Right ventricle myocardium superior (tissue), 1 donor: ENCODE measurements around the gene CST2. TPM values are rescaled to one million over a fixed set of nuclear protein-coding genes. Genes with fewer than 3 reads are reported as not detected.
"Not testable (repeated sequence)": the region's sequence is repeated elsewhere in the genome, so short reads cannot be mapped to it uniquely, and the experiment has no call there.

ENCODE experiments used
- ATAC-seq: fragments of 200-7000 bp; cut with Tn5 transposase; one replicate; pipeline ENCODE4 v1.9.1; 2020; ENCODE audit warnings: mild to moderate bottlenecking; ENCODE audit not compliant: poor library complexity
- DNase-seq: peaks from one replicate; pipeline ENCODE4 v3.0.0-alpha.2; 2020
- intact Hi-C: fragments of 100-400 bp; cut with DNase I; formaldehyde crosslinking; loops from one replicate; pipeline ENCODE4 v1.11.2; 2022
- long read RNA-seq: library from polyadenylated mRNA; unstranded; transcript quantifications from one replicate; pipeline ENCODE4 v2.0.0, GENCODE V29; 2021
- total RNA-seq: library from RNA; stranded (reverse); fragmentation: NEBNext Ultra II Directional; extraction: Animal tissue kit (Norgen Biotek cat#: 25700); gene quantifications from one replicate; pipeline ENCODE4 v1.2.1, GENCODE V29; 2021
- donor health status: DM: no; HTN: yes; CAD: no; lungs with severe emphysema.

CST2 gene
- total RNA-seq: not detected
- long read RNA-seq: 0 reads

- ATAC-seq: no peak
- intact Hi-C loops: no loop called here
- DNase-seq: no peak
Observed at GRCh38 chr20:23826541-23827021, at the start of gene CST2. TSS of gene CST2 (minus strand) at chr20:23826729. CDS start at chr20:23826660, 69 bp downstream.

GRCh38 chr20:23875606-23876237 is 49.2 kb upstream of the CST2 start:
- ATAC-seq: no peak
- intact Hi-C loops: no loop called here
- no peak for DNase-seq

- intact Hi-C loops: no loop called here
- ATAC-seq (no peak), DNase-seq (no peak)
Observed at GRCh38 chr20:23874747-23875146, 48.2 kb upstream of the CST2 start.

- DNase-seq (no peak), ATAC-seq (no peak)
- intact Hi-C loops: no loop called here
Observed at GRCh38 chr20:23873370-23874015, 47.0 kb upstream of the CST2 start.

GRCh38 chr20:23872065-23872464 is 45.5 kb upstream of the CST2 start:
- DNase-seq (no peak), ATAC-seq (no peak)
- intact Hi-C loops: no loop called here

- intact Hi-C loops: no loop called here
- no peak for DNase-seq
- ATAC-seq: no peak
Observed at GRCh38 chr20:23870461-23870860, 43.9 kb upstream of the CST2 start.

GRCh38 chr20:23869520-23869919 is 43.0 kb upstream of the CST2 start:
- ATAC-seq (no peak), DNase-seq (no peak)
- intact Hi-C loops: no loop called here

- ATAC-seq (no peak), DNase-seq (no peak)
- intact Hi-C loops: no loop called here
Observed at GRCh38 chr20:23868321-23868720, 41.8 kb upstream of the CST2 start.

GRCh38 chr20:23867152-23867776 is 40.7 kb upstream of the CST2 start:
- intact Hi-C loops: no loop called here
- ATAC-seq: no peak
- no peak for DNase-seq

GRCh38 chr20:23860771-23861170 is 34.2 kb upstream of the CST2 start:
- intact Hi-C loops, ATAC-seq, DNase-seq: not testable (repeated sequence)

GRCh38 chr20:23857962-23858595 is 31.6 kb upstream of the CST2 start:
- no peak for DNase-seq
- ATAC-seq: no peak
- intact Hi-C loops: no loop called here

- intact Hi-C loops: no loop called here
- ATAC-seq (no peak), DNase-seq (no peak)
Observed at GRCh38 chr20:23856736-23857135, 30.2 kb upstream of the CST2 start.

- ATAC-seq: no peak
- intact Hi-C loops: no loop called here
- no peak for DNase-seq
Observed at GRCh38 chr20:23856226-23856625, 29.7 kb upstream of the CST2 start.

GRCh38 chr20:23841693-23842092 is 15.2 kb upstream of the CST2 start:
- DNase-seq: no peak
- no peak for ATAC-seq
- intact Hi-C loops: no loop called here

GRCh38 chr20:23835716-23836115 is 9.2 kb upstream of the CST2 start:
- DNase-seq: no peak
- ATAC-seq: no peak
- intact Hi-C loops: no loop called here

- ATAC-seq (no peak), DNase-seq (no peak)
- intact Hi-C loops: no loop called here
Observed at GRCh38 chr20:23832775-23833513, 6.4 kb upstream of the CST2 start.

- DNase-seq, intact Hi-C loops, ATAC-seq: not testable (repeated sequence)
Observed at GRCh38 chr20:23831961-23832360, 5.4 kb upstream of the CST2 start.

- intact Hi-C loops: no loop called here
- DNase-seq (no peak), ATAC-seq (no peak)
Observed at GRCh38 chr20:23823621-23824324, 2.8 kb downstream of the CST2 start.
